ENCODE results near the gene RHBDF2.
A peak's percentile ranks its signal among the peaks of the same experiment; 100 is the strongest.

Gene RHBDF2

DNA sequence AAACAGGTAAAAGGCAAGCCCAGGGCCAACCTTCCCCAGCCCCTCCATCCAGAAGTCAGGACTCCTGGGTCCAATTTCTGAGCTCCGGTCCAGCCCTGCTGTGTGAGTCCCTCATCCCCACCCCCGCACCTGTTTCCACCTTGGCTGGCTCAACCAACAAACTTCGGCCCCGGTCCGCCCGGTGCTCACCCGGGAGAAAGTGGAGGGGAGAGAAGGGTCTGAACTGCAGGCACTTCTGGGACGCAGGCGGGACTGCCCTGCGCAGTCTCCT, 541 bp downstream of the RHBDF2 start:
- DNase-seq (ENCODE audit: low spot score) = peak; percentile 49

GRCh38 chr17:76500074-76500746, 1.0 kb downstream of the RHBDF2 start:
- DNase-seq (ENCODE audit: low spot score) = no peak

DNA sequence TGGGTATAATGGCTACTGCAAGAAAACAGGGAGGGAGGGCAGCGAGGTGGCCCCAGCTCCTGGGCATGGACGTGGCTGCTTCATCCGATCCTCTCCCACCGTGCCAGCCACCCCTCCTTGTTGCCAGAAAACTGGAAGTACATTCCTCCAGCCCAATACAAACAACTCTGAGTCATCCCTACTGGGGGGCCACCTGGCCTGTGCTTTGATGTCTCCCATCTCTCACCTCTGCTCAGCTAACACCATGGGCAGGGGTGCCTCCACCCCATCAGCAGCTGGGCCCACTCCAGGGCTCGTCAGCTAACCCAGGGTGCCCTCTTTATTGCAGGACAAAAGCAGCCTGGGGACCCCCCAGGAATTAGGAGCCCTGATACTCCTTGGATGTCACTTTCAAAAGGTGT, 2.0 kb downstream of the RHBDF2 start:
- DNase-seq (ENCODE audit: low spot score) = no peak

DNA sequence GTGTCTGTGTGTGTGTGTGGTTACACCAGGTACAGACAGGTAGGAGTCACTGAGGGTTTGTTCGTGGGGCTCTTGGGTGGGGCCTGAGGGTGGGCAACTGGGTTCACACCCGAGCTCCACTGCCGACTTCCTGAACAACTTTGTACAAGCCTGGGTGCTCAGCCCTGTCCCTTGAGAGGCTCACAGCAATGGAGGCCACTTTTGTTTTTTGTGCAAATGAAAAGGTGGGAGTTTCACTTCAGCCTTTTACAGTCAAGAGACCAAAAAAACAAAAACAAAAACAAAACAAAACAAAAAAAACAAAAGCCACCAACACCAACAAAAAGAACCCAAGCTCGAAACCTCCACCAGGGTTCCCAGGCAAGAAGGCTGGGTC, 2.4 kb downstream of the RHBDF2 start:
- DNase-seq (ENCODE audit: low spot score) = no peak

GRCh38 chr17:76497979-76498875, 3.0 kb downstream of the RHBDF2 start:
- peak; percentile 69 for DNase-seq (ENCODE audit: low spot score)

DNA sequence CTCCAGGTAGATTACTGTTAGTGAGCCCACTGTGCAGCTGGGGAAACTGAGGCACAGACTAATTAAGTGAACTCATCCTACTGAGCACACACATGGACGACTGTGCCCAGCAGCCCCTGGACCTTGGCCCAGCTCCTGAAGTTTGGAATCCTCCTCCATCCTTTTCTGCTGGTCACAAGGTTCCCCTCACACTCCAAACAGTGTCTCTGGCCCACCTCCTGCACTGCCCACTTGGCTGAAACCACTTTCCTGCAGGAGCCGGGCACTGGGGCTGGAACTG, 3.6 kb downstream of the RHBDF2 start:
- DNase-seq (ENCODE audit: low spot score) = no peak

GRCh38 chr17:76496464-76496863, 4.8 kb downstream of the RHBDF2 start:
- DNase-seq (ENCODE audit: low spot score) = no peak

- no peak for DNase-seq (ENCODE audit: low spot score)
These were observed 5.4 kb downstream of the RHBDF2 start for GRCh38 chr17:76495663-76496400.

DNA sequence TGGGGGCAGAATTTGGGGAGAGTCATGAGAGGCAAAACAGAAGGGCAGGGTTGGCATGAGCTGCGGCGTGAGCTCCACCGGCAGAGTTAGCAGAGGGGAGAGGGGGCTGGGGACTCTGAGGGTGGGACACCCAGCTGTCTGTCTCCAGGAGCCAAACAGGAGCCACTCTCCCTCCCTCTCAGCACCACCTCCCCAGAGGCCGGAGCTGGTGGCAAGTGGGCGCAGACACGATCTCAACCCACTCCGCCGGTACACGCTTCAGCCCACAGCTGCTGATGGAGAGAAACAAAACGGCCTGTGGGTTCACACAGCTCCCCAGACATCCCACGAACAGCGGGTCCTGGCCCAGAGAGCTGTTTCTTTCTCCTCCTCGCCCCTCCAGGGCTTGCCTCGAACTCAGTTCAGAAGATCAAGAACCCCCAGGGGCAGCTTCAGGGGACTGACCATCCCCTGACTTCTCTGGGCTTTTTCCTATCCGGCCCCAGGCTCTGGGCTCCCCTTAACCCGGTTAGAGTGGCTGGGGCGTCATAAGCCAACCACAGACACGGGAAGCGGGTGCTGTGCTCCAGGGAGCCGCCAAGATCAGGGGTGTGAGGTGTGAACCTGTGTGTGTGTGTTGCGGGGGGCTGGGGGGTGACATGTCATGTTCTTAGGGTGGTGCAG, 7.6 kb downstream of the RHBDF2 start:
- DNase-seq (ENCODE audit: low spot score) = no peak

GRCh38 chr17:76492989-76493501, 8.2 kb downstream of the RHBDF2 start:
- no peak for DNase-seq (ENCODE audit: low spot score)

- no peak for DNase-seq (ENCODE audit: low spot score)
These were observed 8.9 kb downstream of the RHBDF2 start for GRCh38 chr17:76492123-76492988.

DNA sequence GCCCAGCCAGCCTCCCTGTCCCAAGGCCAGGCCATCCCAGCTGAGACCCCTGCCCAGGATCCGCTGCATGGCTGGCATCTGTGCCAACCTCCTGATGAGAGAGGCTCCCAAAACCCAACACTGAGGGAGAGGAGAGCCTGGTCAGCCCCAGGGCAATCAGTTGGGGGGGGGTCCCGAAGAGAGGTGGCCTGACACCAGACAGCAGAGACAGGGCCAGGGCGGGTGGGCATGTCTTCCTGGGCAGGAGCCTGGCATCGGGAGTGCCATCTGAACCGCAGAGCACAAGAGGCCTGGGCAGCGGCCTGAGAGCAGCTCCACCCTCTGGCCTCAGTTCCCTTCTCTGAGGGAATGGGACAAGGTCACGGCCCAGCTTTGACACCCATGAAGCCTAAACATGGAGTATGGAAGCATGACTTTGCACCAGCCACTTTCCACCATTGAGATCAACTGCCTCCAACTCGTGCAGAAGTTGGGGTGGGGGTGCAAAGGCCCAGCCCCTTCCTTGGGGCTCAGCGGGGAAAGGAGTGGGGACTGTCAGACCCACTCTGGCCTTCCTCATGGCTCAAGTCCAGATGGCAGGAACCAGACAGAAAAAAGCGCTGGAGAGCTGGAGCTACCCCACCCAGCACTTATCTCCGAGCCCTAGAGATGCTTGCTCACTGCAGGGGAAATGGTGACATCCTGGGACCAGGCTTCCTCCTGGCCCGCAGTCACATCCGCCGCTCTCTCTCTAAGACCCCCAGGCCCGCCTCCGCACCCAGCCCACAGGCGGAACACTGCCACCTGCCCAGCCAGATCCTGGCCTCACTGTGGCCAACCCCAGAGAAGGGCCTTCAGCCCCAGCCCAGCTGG, 9.7 kb downstream of the RHBDF2 start:
- DNase-seq (ENCODE audit: low spot score) = no peak

DNA sequence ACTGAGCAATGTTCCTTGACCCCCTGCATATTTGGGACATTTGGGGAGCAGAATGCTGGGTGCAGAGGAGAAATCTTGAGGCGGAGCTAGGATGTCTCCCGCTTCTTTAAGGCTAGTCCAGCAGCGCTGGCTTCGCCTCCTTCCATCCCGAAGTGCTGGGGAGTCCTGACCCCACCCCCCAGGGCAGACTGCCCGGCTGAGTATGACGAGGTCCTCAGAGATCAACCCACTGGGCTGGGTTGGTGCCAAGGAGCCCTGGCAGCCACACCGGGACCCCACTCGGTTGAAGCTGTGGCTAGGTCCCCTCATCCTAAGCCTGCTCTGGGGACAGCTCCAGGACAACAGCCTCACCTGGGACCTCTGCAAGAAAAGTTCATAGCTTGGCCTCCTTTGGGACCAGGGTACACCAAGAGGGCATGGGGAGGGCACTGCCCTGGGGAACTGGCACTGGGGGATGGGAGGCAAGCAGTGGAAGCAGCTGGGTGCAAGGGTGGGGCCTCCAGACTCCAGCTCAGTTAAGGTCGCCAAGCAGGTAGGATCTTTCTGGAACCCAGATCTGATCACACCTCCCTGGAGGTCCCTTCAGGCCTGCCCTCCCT, 11.0 kb downstream of the RHBDF2 start:
- DNase-seq (ENCODE audit: low spot score) = no peak

DNA sequence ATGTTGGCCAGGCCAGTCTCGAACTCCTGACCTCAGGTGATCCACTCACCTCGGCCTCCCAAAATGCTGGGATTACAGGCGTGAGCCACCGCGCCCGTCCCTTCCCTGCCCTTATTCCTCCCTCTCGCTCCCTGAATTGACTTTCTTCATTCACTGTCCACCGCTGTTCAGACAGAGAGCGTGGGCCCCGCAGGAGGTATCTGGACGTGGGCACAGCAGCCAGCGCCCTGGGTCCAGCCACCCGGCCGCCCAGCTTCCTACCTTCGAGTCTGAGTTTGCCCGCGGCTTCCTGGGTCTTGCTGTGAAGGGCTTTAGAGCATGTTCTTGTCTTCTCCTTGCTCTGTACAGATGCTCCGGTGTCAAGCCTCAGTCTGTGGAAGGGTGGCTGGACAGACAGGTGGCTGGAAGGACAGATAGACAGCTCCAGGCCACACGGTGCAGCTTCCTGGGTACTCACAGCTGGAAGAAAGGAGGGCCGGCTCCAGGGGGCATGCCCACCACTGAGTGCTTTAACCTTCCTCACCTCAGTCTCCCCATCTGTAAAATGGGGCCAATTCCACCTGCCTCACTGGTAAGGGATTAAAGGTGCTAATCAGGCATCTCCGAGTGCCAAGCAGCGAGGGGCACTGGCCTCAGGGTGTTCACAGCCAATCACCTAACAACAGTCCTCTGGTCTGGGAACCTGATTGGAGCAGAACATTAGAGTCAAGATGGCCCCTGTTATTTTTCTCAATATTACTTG, 13.6 kb downstream of the RHBDF2 start:
- DNase-seq (ENCODE audit: low spot score) = no peak

DNA sequence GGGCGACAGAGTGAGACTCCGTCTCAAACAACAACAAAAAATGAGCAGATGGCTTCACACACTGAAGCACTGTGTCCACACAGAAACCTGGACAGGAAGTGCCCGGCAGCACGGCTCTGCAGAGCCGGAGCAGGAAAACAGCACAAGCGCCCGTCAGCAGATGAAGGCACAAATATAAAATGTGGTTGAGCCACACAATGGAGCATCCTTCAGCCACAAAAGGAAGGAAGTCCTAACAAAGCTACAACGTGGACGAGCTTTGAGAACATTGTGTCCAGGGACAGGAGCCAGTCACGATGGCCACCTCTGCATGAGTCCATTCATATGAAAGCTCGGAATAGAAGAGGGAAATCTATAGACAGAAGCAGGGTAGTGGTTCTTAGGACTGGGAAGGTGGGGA, 15.7 kb downstream of the RHBDF2 start:
- DNase-seq (ENCODE audit: low spot score) = no peak

DNA sequence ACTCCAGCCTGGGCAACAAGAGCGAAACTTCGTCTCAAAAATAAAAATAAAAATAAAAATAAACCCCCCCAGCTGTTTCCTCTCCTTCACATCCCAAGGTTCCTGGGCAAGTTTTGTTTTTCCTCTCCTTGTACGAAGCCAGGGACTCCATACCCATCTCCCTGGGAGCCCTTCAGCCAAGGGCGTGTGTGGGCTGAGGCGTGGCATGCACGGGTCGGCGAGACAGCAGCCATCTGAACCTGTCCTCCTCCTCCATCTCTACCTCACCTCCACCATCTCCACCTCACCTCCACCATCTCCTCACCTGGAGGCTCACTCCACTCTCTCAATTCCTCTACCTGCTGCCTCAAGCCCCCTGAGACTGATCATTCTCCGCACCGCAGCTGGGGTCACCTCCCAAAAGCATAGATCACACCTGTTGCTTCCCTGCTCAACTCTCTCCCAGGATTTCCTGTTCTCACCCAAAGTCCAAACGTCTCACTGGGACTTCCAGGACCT, 16.9 kb downstream of the RHBDF2 start:
- DNase-seq (ENCODE audit: low spot score) = no peak

- no peak for DNase-seq (ENCODE audit: low spot score)
These were observed 20.1 kb downstream of the RHBDF2 start for GRCh38 chr17:76481071-76481655.

- DNase-seq (ENCODE audit: low spot score) = no peak
These were observed 20.6 kb downstream of the RHBDF2 start for GRCh38 chr17:76480632-76481031.

DNA sequence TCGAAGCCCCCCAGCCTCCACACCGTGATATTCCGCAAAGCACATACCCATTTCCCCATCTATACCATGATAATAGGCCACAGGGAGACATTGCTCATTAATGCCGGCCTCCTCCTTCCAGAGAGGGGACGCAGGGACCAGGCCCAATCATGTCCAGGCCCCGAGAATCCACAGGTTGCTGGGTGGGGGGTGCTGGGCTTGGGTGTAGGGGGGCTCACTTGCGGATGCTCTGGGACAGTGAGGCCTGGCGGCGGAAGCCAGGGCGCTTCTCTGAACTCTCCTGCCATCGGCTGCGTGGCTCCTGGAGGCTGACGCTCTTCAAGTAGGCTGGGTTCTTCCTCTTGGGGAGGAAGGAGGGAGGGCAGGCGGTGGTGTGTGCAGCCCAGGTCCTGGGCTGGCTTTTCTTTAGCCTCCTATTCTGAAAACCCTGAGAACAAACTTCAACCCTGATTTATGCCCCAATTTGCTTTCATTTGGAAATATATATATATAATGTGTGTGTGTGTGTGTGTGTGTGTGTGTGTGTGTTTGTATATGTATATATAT, 21.6 kb downstream of the RHBDF2 start:
- DNase-seq (ENCODE audit: low spot score) = no peak
